Measurements from ENCODE around the gene TMSB10.

Gene TMSB10

DNA sequence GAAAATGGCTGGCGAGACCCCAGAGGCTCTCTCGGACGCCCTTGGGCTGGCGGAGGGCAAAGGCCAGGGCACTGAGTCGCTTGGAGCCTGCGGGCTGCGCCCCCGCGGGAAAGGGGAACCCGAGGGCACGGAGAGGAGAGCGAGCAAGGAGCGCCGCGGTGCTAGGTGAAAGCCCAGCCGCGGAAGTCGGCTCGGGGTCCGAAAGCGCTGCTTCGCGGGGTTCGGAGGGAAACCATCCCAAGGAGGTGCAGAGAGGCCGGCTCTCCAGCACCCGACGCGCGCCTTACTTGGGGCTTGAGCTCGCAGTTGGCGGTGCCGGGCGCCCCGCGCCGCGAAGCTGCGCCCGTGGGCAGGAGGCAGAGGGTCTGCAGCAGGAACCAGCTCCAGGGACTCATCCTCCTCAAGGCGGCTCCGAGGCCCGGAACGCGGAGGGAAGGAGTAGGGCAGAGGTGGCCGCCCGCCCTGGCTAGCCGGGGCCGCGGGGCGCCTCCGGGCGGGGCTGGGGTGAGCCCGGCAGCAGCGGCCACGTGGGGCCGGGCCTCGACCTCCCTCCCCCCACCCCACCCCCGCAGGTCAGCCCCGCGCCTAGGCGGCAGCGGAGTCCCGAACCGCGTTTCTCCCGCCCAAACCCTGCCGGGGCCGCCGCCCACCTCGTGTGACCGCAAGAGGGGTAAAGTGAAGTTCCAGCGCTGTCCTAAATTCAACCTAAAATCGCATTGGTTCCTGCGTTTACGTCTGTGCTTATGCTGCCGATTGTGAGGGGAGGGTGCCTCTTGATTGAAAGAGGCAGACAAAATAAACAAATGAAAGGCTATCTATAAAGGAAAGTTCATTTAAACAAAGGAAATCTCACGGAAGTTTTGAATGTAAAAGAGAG, 24.6 kb upstream of the TMSB10 start, which contains the start of gene TRABD2A:
TRABD2A (minus strand) TSS at position 440 of the 877 bp plus-strand sequence; CDS start at position 395, 45 bp downstream.
- DNase-seq, result peak; percentile 86

DNA sequence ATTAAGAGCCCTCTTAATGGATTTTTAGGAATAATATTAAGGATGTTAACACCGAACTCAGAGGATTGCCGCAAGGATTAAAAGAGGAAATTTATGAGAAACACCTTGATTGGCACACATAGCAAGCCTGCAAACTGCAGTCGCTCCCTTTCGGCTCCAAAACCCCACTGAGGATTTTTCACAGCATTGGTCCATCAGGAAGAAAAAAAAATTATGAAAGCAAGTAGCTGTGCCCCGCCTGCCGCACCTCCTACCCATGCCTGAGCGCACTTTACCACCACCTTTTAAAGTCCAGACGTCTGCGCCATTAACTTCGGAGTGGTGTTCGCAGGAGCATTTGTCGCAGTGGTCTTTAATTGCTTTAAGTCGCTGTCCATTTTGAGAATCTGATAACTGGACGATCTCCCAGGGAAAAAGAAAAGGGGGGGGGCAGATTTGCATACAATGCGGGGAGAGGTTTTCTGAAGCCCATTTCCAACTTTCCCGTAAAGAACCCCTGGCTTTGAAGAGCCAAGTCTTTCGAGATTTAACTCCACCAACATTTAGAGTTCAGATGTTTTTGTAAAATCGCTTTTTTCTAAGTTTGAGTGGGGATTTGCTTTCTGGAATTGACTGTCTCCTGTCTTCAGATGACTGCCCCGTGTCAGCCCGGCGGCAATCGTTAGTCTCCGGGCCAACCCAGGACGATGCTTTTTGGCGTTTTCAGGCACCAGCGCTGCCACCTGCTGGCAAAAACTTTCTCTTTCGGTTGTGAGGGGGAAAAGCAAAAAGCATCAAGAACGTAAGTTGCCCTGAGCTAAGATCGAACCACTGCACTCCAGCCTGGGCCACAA, 23.7 kb upstream of the TMSB10 start:
- peak; percentile 93 for DNase-seq

DNA sequence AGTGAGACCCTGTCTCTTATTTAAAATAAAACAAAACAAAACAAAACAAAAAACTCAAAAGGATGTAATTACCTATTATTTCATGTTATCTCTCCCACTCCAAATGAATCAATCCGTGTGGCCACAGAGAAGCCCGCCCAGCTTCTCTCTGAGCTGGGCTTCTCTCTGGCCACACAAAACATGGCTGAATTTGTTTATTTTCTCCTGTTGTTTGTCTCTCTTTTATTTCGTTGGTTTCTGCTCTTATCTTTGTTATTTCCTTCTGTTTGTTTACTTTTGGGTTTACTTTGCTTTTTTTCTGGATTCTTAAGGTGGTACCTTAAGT, 23.1 kb upstream of the TMSB10 start:
- no peak for DNase-seq

DNA sequence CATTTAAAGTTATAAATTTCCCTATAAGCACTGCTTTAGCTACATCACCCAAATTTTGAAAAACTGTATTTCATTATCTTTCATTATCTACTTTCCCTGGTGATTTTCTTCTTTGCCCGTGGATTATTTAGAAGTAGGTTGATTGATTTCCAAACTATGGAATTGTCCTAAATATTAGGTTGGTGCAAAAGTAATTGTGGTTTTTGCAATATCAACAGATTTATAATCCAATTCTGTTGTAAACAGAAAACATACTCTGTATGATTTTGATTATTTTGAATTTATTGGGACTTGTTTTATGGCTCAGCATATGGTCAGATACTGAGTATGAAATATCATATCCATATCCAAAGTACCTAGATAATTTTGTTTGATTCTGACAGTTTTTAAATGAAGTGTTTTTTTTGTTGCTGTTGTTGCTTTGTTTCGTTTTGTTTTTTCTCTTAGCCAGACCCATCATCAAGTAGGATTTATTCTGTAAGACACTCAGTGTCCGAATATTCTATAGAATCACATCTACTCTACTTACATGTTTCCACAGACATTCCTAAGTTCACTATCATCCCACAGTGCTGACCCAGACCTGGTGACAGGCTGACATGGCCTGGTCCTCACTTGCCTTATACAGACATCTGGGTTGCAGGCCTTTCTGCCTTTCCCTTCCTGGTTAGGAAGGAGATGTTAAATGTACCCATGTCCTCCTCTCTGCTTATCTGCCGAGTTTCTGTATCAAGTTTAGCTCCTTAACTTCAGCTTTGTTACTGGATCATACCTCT, 22.5 kb upstream of the TMSB10 start:
- DNase-seq, result peak; percentile 33

DNA sequence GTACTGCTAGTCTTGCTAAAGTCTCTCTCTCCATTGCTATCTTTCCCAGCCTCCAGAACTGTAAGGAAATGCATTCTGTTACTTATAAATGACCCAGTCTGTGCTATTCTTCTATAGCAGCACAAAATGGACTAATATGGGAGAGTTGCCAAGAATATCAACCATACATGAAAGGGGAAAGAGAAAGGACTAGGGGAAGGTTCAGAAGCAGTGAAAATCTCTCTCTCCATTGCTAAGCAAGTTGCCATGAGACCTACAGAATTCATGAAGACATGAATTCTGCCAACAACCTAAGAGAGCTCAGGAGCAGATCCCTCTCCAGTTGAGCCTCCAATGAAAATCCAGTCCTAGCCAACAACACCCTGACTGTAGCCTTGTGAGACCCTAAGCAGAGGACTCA, 21.0 kb upstream of the TMSB10 start:
- DNase-seq, result no peak

DNA sequence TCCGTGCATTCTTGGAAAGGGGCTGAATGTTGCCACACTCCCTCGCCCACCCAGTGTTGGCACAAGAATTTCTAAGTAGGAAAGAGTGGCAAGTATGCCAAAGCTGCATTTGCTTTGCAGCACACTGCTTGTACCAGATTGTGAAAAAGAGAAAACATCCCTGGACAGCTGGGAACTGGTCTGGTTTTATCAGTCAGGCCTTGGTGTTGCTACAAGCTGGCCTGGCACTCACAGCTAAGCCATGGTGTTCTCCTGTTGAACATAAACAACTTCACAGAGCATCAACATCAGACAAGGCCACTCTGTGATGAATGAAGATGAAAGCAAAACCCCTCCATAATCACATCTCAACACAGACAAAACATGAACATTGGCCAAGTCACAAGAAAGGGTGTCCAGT, 20.3 kb upstream of the TMSB10 start:
- DNase-seq, result peak; percentile 49

DNA sequence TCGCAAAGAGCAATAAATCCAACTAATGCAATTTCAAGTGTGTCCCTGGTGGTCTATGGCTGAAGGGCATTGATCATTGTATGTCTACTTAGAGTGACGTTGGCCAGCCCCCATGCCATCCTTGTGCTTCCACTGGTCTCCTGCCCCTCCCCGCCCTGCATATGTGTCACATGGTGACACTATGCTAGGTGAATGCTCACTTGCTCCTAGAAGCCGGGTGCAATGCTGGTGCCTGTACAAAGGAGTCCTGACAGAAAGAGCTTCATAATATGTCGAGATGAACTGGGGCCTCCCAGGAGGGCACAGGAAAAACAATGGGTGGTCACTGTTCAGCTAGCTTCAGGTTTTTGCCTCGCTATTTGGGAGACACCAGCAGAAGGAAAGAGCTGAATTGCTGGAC, 18.7 kb upstream of the TMSB10 start:
- DNase-seq, result peak; percentile 52

DNA sequence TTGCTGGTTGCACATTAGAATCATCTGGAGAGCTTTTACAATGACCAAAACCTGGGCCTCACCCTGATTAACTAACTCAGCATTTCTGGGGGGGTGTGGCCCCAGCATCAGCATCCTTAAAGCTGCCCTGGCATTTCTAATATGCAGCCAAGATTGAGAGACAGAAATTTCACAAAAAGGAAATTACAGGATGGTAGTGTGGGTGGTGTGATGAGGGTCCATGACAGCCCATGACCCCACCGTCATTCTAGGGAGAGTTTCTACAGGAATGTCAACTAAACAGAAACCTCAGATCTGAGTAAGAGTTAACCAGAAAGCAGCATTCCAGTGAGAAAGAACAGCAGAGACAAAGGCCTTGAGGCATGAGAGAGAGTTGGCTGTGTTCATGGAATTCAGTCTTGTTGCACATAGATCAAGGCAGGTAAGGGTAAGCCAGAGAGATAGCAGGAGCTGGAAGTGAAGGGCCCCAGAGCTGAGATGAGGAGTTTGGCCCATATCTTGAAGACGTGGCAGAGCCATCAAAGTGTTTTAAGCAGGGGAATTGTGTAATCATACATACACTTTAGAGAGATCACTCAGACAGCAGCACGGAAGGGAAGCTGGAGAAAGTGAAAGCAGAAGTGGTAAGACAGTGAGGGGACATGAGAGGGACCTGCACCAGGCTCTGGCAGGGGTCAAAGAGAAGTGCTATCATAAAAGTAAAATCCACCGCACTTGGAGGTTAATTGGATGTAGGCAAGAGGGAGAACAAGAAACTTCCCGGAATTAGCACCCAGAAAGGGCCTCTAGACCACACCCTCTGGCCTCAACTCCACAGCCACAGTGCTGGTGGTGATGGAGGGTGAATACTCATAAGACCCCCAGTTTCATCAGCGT, 16.8 kb upstream of the TMSB10 start:
- peak; percentile 80 for DNase-seq

DNA sequence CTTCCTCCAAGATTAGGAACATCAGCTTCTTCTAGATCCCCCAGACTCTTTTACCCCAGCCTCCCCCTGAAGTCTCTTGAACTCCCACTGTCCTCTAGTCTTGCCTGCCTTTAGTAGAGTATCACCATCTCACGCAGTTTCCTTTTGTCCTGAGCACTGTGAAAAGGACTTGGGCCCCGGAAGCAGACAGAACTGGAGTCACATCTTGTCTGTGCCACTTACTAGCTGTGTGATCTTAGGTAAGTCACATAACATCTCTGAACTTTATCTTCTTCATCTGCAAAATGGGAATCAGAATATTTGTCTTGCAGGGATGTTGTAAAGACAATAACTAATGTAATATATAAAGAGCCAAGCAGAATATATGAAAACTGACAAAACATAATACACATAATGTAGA, 16.1 kb upstream of the TMSB10 start:
- DNase-seq, result no peak

DNA sequence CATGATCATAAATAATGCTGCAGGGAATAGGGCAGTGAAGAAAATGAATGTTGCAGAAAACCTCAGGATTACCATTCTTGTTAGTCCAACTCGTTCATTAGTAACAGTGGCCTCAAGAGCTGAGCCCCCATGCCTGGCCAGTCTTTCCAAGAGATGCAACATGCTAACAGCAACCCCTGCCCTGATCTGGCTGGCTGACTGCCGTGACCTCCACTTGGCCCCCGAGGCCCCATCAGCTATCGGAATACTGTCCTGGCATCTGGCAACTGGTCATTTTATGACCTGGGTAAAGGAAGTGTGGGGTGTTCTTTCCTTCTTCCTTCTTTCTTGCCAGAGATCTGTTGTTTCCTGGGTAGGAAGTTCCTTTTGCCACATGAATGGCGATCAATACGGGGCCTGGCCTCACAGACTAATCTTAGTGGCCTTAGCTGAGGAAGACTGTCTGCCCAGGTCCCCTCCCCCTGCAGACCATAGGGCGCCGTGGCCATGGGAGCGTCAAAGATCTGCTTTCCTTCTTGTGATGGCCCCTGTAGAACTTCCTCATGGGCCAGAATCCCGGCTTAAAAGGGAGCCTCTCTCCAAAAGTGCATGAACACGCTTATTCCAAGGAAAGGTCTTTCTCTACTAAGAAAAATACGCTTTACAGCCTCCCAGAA, 14.0 kb upstream of the TMSB10 start:
- DNase-seq, result peak; percentile 52

DNA sequence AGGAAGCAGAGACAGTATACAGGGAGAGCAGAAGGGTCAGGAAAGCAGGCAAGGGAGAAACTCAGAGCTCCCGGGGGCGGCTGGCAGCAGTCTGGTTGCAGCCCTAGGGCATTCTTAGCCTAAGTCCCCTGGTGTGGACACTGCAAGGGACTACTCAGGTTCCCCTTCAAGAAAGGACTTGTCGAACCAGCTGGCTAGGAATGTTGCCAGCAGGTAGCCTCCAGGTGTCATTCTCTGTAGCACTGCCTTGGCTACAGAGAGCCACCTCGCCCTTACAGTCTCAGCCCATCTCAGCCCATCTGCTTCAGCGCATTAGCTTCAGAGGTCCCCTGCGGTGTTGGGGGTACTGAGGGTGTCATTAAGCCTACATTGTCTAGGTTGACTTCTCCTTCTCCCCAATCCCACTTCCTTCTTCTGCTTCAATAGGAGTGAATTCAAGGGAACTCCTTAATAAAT, 11.3 kb upstream of the TMSB10 start:
- DNase-seq, result peak; percentile 63

DNA sequence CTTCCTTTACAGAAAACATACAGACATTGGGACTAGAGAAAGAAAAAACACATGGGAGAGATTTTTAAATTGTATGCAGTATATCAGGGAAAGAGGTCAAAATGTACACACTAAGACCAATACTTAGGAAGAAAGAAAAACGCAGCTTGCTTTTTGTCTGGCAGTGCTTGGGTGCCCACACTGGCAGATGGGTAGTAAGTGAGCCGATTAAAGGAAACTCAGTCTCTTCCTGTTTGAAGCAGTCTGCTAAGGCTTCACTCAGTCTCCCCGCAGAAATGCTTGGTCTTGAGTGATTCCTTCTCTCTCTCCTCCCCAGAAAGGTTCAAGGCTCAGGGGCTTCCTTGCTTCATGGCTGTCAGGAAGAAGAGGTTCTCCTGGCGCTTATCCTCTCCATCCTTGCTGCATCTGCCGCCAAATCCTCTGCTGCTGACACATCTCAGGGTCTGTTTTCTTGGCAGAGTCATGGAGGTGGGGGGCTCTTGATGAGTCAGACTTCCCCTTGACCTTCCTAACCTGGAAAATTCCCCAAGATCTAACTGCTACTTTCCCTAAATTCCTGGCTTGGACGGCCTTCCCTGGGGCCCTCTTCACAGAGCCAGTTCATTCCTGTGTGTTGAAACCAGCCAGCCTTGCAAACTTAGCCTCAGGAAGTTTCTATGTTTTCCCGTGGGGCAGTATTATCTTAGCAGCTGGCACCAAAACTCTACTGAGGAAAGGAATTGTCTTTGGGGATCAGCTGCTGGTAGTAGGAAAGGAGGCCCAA, 10.5 kb upstream of the TMSB10 start:
- peak; percentile 67 for DNase-seq

DNA sequence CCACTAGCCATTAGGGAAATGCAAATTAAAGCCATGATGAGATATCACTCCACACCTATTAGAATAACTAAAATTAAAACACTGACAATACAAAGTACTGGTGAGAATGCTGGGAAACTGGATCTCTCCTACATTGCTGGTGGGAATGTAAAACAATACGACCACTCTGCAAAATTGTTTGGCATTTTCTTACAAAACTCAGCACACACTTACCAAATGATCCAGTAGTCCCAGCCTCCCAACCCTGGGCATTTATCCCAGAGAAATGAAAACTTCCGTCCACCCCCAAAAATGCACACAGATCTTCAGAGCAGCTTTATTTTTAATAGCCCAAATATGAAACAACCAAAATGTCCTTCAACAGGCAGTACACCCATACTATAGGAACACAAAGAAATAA, 8.9 kb upstream of the TMSB10 start:
- DNase-seq, result peak; percentile 15

DNA sequence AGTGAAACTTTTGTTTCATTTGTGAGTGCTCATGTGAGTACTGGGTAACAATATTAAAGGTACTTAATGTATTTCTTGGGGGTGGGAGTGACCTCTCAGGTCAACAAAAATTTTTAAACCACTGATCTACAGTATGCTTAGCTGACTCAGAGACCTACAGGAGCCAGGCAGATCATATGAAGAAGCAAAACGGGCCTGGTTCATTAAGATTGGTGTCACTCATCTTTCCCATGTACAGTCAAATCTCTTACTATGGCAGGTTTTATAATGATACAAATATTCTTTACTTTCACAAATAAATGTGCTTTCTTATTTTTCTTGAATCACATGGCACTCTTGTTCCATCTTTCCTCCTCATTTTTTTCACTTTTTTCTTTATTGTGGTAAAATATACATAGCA, 7.7 kb upstream of the TMSB10 start:
- DNase-seq, result no peak

DNA sequence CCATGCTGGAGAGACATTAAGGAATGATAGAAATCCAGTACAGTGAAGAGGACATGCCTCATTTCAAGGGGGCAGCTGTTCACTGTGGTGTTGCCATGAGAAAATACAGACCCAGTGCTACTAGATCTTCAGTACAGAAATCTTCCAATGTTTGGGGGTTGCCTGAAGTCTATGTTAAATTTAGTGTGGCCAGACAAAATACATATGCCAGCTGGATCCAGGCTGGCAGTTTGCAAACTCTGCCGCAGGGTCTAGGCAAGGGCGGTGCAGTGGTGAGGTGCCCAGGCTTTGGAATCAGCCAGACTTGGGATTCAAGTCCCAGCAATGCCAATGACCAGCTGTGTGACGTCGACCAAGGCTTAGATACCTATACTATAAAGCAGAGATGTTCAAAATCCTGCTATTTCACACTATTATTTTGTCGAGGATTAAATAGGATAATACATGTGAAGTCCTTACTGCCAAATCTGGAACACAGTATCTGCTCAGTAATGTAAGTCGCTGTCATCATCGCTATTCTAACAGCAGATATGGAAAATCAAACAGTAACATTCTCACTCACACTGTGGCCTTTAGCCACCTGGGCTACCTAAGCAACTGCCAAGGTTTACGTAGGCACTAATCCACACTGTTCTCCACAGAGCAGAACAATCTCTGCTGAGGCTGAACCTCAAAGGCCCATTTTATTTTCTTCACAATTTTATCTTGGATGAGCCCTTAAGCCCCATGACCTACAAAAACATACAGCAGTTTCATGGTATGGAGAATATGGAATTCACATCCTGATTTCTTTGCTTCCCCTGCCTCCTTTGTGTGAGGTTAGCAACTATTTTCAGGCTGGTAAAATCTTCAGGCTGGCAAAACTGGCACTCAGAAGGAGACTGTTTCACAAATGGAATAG, 5.9 kb upstream of the TMSB10 start:
- peak; percentile 46 for DNase-seq

DNA sequence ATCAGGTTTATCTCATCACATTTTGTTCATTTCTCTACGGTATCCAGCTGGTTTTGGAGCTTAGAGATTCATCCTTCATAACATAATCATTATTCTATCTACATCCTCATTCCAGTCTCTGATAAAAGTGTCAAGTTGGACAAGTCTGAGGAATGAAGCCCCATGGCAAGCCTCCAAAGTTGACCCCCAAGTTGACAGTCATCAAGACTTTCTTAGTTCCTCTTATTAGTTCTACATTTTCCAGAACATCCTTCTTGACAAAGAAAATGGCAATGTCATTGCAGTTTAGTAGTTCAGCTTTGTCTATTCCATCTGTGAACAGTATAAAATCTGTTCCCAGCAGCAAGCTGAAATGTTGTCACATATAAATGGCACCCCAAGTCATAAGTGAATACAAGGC, 4.5 kb upstream of the TMSB10 start:
- no peak for DNase-seq

DNA sequence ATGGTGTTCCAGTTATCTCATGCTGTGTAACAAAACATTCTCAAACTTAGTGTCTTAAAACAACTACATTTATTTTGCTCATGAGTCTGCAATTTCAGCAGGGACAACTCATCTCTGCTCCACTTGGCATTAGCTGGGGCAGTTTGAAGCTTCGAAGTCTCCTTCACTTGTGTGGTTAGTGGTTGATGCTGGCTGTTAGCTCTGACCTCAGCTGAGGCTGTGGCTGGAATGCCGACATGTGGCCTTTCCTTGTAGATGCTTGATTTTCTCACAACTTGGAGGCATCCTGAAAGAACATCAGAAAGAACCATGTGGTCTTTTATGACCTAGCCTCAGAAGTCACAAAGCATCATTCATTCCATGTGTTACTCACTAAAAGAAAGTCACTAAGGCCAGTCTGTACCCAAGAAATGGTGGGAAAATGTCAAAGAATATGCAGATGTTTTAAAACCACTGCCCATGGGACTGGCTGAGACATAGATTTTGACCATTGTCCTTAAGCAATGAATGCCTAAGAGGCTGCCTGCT, 3.8 kb upstream of the TMSB10 start:
- DNase-seq, result peak; percentile 28

DNA sequence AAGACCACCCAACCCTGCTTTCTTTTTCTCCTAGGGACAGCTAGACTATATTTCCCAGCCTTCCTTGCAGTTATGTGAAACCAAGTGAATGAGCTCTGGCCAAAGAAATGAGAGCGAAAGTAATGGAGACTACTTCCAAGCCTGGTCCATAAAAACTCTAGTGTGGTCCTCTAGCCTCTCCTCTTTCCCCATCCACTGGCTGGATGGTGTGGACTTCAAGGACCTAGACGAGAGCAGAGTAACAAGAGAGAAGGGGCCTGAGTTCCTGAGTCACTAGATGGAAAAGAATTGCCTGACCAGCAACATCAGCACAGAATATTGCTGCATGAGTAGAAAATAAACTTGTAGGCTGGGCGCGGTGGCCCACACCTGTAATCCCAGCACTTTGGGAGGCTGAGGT, 2.9 kb upstream of the TMSB10 start:
- peak; percentile 26 for DNase-seq

DNA sequence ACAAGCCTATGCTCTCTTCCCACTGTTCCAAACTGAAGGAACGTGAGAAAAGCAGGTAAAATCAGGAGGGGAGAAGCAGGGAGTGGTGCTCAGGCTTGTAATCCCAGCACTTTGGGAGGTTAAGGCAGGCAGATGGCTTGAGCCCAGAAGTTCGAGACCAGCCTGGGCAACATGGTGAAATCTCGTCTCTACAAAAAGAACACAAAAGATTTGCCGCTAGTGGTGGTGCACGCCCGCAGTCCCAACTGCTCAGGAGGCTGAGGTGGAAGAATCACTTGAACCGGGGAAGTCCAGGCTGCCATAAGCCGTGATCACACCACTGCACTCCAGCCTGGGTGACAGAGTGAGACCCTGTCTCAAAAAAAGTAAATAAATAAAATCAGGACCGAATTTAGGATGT, 1.3 kb upstream of the TMSB10 start:
- peak; percentile 56 for DNase-seq
